Measurements from ENCODE around the gene AMACR. TPM values are rescaled to one million over a fixed set of nuclear protein-coding genes. Genes with fewer than 3 reads are reported as not detected.
A peak's percentile ranks its signal among the peaks of the same experiment; 100 is the strongest.

The AMACR gene
- total and polyA plus RNA-seq, 10 of the 15 experiments (the other 5 are each of a cell fraction or from before 2014, with no cell fraction given) = 2.6 to 20.4 (median 10.4) TPM

GRCh38 chr5:34007201-34007620 is 639 bp downstream of the AMACR start (continued):
- TF ChIP-seq SKIL (IDR thresholded peaks at IDR 0.05; ENCODE audit: low read depth, poor library complexity, severe bottlenecking) (no peak), NFXL1 (IDR thresholded peaks at IDR 0.05; ENCODE audit: borderline replicate concordance) (no peak), IKZF1 (conservative IDR thresholded peaks at IDR 0.05) (no peak), ASH2L (IDR thresholded peaks at IDR 0.05; ENCODE audit: borderline replicate concordance, low read depth) (0 out of 2 replicates have a peak, but pooled peaks have one; percentile 62), ZNF384 (IDR thresholded peaks at IDR 0.05; ENCODE audit: borderline replicate concordance, low read depth, low read length) (no peak), SIN3A (IDR thresholded peaks at IDR 0.05; ENCODE audit: low read depth, low read length) (no peak), DPF2 (IDR thresholded peaks at IDR 0.05) (no peak), YBX1 (IDR thresholded peaks at IDR 0.05) (no peak), MYB (IDR thresholded peaks at IDR 0.05; ENCODE audit: borderline replicate concordance, low read depth, low read length) (no peak), ELK1 (IDR thresholded peaks at IDR 0.05; ENCODE audit: low read depth, low read length) (no peak), POLR2AphosphoS2 (IDR thresholded peaks at IDR 0.05; ENCODE audit: low read depth, low read length) (no peak)

All from GM12878 (cell line).